NCI-H146 treated with DMSO at 0.1 percent for 48 hours (cell line): Measurements from ENCODE around the gene PRDM15.

Experiments used
- DNase-seq: peaks from one replicate; lab custom pipeline; 2025; ENCODE audit not compliant: unreplicated experiment; lab: John Stamatoyannopoulos, UW

The PRDM15 gene

GRCh38 chr21:41752231-41752681 lies 126.9 kb downstream of the PRDM15 start:
- DNase-seq = no peak

- DNase-seq = no peak
Measured at GRCh38 chr21:41751611-41752011, 127.5 kb downstream of the PRDM15 start.

GRCh38 chr21:41750532-41751151 lies 128.5 kb downstream of the PRDM15 start:
- DNase-seq = no peak

- DNase-seq = no peak
Measured at GRCh38 chr21:41750051-41750450, 129.1 kb downstream of the PRDM15 start.

- DNase-seq = no peak
Measured at GRCh38 chr21:41749286-41749685, 129.9 kb downstream of the PRDM15 start.
